ENCODE measurements around the gene STMP1. TPM values are rescaled to one million over a fixed set of nuclear protein-coding genes. Genes with fewer than 3 reads are reported as not detected.

STMP1 gene
- total RNA-seq, 1 experiment from 2014 or later = 3.3 TPM

- DNase-seq (ENCODE audit: low spot score) = no peak
Observed at GRCh38 chr7:135719688-135720087, 57.4 kb downstream of the STMP1 start.

DNA sequence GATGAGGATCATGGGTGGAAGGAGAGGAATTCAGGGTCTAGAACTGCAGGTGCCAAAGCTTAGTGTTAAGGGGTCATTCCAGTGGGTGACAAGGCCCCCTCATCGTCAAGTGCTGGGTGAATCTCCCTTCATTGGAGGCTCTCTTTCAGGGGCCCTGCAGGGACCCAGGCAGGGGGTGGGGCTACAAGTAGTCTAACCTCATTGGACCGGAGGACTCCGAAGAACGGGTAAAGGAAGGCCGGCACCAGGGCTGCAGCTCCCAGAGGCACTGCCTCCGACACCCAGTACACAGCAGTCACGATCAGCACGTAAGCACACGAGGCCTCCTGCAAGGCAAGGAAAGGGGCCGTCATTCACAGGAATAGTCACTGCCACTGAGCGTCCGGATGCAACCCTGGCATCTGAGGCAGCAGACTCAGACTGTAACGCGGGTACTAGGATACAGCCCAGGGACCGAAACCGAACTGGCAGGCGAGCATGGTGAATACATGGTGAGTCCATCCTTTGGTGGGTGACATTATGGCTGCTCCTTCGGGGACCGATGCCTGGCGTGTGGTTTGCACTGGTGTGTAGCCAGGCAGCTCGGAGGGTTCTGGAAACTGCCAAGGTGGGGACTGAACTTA, 59.0 kb downstream of the STMP1 start:
- no peak for DNase-seq (ENCODE audit: low spot score)

GRCh38 chr7:135723411-135723810, 61.1 kb downstream of the STMP1 start:
- DNase-seq (ENCODE audit: low spot score) = no peak

Small RNAs within 50 kb of the gene (small RNA-seq; reads per million reads assigned to genes)
- not detected for gene RNU6-1154P

Other genes with a start within 250 kb of the STMP1 start
- gene CNOT4, start 152.4 kb upstream of the STMP1 start, total RNA-seq (2014; rRNA removed; shearing (Covaris generic)) = 8.5 and 11.3 TPM in 2 replicates
- 78.7 and 85.5 TPM in 2 replicates for gene NUP205, start 104.6 kb upstream of the STMP1 start, total RNA-seq (2014; rRNA removed; shearing (Covaris generic))
- not detected in 2 replicates for gene SLC13A4, start 65.7 kb downstream of the STMP1 start, total RNA-seq (2014; rRNA removed; shearing (Covaris generic))
- not detected in 2 replicates for gene FAM180A, start 86.3 kb downstream of the STMP1 start, total RNA-seq (2014; rRNA removed; shearing (Covaris generic))

Data from HT-29 (cell line).